AG04450 (cell line): Measurements from ENCODE around the gene CMTM1. TPM values are rescaled to one million over a fixed set of nuclear protein-coding genes. Genes with fewer than 3 reads are reported as not detected.

Source experiments
- CTCF ChIA-PET: fragments of 300-600, 350-600 bp; formaldehyde crosslinking; extraction: SDS; loops from one replicate; lab custom pipeline; 2022; ENCODE audit warnings: antibody characterized with exemption, inconsistent platforms; lab: Charles Lee
- POLR2A ChIA-PET: fragments of 350-600 bp; formaldehyde crosslinking; extraction: SDS; loops from one replicate; lab custom pipeline; 2021; ENCODE audit warnings: antibody characterized with exemption, inconsistent platforms; lab: Yijun Ruan, JAX
- DNase-seq: peaks from one replicate; pipeline ENCODE4 v3.0.0-alpha.2; 2011; ENCODE audit warnings: low read depth, low spot score
- H3K27ac ChIP-seq: one replicate; pipeline ENCODE4 v1.5.1; 2012; ENCODE audit warnings: low read depth, low read length, control low read depth
- H3K27me3 ChIP-seq: one replicate; pipeline ENCODE4 v1.6.0; 2012; ENCODE audit warnings: low read length; ENCODE audit not compliant: control insufficient read depth, insufficient read depth
- H3K4me3 ChIP-seq: 2 replicates; pipeline ENCODE4 v1.5.1; 2011; ENCODE audit warnings: mild to moderate bottlenecking, low read depth, low read length, control low read depth
- H3K9me3 ChIP-seq: 2 replicates; pipeline ENCODE4 v1.5.1; 2012; ENCODE audit warnings: low read length; ENCODE audit not compliant: control insufficient read depth, insufficient read depth
- polyA plus RNA-seq: library from polyadenylated mRNA; depleted of rRNA; stranded (reverse); fragments of >200 nt; gene quantifications from 2 replicates; pipeline ENCODE4 v1.2.3, GENCODE V29; 2011
- TF ChIP-seq, protein P1 (sequence below): IDR thresholded peaks from 2 replicates; pipeline ENCODE4 v1.5.1; 2011; ENCODE audit warnings: low read depth, low read length, control low read depth, inconsistent platforms

Gene CMTM1
- polyA plus RNA-seq, 1 experiment: 1.6 TPM

DNA sequence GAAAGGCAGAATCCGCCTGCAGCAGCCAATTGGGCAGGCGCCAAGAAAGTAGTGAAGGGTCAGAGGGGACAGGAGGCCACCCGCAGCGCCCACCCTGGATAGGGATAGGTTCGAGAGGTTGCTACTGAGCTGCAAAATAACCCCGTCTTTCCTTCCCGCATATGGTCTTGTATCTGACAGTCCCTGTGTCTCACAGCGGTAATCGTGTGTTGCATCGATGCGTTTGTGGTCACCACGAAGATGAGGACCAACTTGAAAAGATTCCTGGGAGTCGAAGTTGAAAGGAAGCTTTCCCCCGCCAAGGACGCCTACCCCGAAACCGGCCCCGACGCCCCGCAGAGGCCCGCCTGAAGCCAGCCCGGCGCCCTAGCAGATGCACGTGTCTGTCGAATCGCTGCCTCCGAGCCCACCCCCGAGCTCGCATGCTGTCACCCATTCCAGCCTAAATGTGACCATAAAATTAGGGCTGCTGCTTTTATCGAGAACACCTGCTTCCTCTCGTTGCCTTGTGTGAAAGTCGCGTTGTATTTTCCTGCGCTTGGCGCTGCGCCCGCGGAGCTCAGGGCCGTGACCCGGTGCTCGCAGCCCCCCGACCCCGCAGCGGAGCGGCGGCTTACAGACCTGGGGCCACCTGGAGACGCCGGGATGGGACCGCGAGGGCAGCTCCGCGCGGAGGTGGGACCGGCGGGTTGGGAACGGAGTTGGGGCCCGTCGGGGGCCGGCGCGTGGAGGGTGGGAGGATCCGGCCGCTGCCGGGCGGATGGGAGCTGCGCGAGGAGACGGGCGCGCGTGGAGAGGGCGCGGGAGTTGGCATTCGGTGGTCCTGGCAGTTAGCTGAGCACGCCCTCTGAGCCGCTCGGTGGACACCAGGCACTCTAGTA lies 12.7 kb downstream of the CMTM1 start, which contains the start of gene CMTM2:
Gene CMTM2, plus strand, starts transcription at position 813 of the 881 bp plus-strand sequence. CDS start 145 bp downstream, outside the sequence.
- H3K4me3 ChIP-seq: no peak within 1 kb of the TSS
- CTCF ChIA-PET: interaction anchor here (0.6 to 1.2 kb wide), 3 partner anchors 25 to 296 kb away, joined by 3 to 4 read pairs (median 4); no protein-coding TSS in a partner anchor
- DNase-seq: no peak
- peaks cover 12% of the 10 kb centered on the region for H3K27me3 ChIP-seq
- no peaks in the 10 kb centered on the region for H3K9me3 ChIP-seq
- POLR2A ChIA-PET: interaction anchor here (1.2 kb wide), 1 partner anchor 9 kb away, joined by 5 read pairs; no protein-coding TSS in a partner anchor
- no peak within 1 kb of the TSS for H3K27ac ChIP-seq
- TF ChIP-seq, protein P1, sequence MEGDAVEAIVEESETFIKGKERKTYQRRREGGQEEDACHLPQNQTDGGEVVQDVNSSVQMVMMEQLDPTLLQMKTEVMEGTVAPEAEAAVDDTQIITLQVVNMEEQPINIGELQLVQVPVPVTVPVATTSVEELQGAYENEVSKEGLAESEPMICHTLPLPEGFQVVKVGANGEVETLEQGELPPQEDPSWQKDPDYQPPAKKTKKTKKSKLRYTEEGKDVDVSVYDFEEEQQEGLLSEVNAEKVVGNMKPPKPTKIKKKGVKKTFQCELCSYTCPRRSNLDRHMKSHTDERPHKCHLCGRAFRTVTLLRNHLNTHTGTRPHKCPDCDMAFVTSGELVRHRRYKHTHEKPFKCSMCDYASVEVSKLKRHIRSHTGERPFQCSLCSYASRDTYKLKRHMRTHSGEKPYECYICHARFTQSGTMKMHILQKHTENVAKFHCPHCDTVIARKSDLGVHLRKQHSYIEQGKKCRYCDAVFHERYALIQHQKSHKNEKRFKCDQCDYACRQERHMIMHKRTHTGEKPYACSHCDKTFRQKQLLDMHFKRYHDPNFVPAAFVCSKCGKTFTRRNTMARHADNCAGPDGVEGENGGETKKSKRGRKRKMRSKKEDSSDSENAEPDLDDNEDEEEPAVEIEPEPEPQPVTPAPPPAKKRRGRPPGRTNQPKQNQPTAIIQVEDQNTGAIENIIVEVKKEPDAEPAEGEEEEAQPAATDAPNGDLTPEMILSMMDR: no peak

- TF ChIP-seq, protein P1: peak; percentile 52
- H3K27me3 ChIP-seq: peaks cover 12% of the 10 kb centered on the region
- ChIA-PET POLR2A (no interaction called here), CTCF (interaction anchor here (0.9 to 1.2 kb wide), 4 partner anchors 10 to 287 kb away, joined by 3 to 4 read pairs (median 4); no protein-coding TSS in a partner anchor)
- peak; percentile 53 for DNase-seq
- H3K27ac ChIP-seq: peak overlapping the region; percentile 11
- no peak overlapping the region for H3K4me3 ChIP-seq
- no peaks in the 10 kb centered on the region for H3K9me3 ChIP-seq
Measured at GRCh38 chr16:66580605-66581209, 14.5 kb downstream of the CMTM1 start.

DNA sequence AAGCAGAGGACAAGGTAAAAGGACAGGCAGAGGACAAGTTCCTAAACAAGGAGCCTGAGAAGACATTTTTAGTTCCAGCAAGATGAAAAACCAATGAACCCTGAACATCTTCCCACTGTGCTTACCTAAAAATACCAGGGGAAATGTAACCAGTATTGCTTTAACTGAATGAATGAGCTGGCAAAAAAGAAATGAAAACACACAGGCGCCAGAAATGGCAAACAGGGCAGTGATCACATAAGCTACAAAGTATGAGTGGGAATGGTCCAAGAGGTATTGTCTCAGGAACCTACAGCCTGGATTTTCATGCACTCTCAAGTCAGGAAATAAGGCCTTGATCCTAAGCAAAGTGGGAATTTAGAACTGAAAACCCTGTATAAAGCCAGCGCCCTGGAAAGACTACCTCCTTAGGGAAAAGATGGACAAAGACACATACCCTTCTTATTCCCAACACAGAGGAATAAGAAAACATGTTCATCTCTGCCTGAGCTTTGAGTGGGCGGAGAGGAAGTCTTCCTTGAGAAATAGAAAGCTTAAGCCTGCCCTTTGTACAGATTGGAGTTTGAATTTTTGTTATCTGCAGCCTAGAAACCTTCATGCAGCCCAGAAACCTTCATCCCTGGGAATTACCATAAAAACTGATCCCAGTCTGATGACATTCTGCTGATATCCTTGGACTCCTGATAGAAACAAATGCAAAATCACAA lies 15.2 kb downstream of the CMTM1 start:
- DNase-seq: no peak
- ChIA-PET CTCF (interaction anchor here (0.6 to 1.4 kb wide), 6 partner anchors 11 to 249 kb away, joined by 3 to 8 read pairs (median 4); partner anchors contain the start of gene NAE1), POLR2A (no interaction called here)
- H3K27me3 ChIP-seq: peaks cover 12% of the 10 kb centered on the region
- H3K4me3 ChIP-seq: no peak overlapping the region
- peak overlapping the region; percentile 11 for H3K27ac ChIP-seq
- no peaks in the 10 kb centered on the region for H3K9me3 ChIP-seq
- TF ChIP-seq, protein P1: no peak

- ChIA-PET POLR2A (no interaction called here), CTCF (no interaction called here)
- TF ChIP-seq, protein P1: no peak
- no peaks in the 10 kb centered on the region for H3K9me3 ChIP-seq
- H3K27ac ChIP-seq: no peak overlapping the region
- DNase-seq: no peak
- H3K4me3 ChIP-seq: no peak overlapping the region
- H3K27me3 ChIP-seq: peaks cover 2% of the 10 kb centered on the region
Measured at GRCh38 chr16:66585481-66586239, 19.4 kb downstream of the CMTM1 start.
